Mucosa of rectum (tissue), 2 donors: ENCODE data around the gene ANO1.

Experiments
- H3K27ac ChIP-seq, 2 donors: one replicate each; pipeline ENCODE4 v1.7.0; 2013; ENCODE audit warnings: inconsistent platforms in 2 of 2, low read depth in 2 of 2, low read length in 2 of 2
- H3K27me3 ChIP-seq, 2 donors: one replicate each; pipeline ENCODE4 v1.7.0; 2013; ENCODE audit warnings: low read length in 2 of 2; ENCODE audit not compliant: control insufficient read depth in 2 of 2, insufficient read depth in 2 of 2
- H3K36me3 ChIP-seq, 2 donors: one replicate each; pipeline ENCODE4 v1.7.0; 2013; ENCODE audit warnings: low read length in 2 of 2; ENCODE audit not compliant: control insufficient read depth in 2 of 2, insufficient read depth in 2 of 2
- H3K4me1 ChIP-seq, 2 donors: one replicate each; pipeline ENCODE4 v1.7.0; 2013; ENCODE audit warnings: low read length in 2 of 2, mild to moderate bottlenecking in 1 of 2; ENCODE audit not compliant: control insufficient read depth in 2 of 2, insufficient read depth in 2 of 2
- H3K4me3 ChIP-seq, 2 donors: one replicate each; pipeline ENCODE4 v1.7.0; 2013; ENCODE audit warnings: low read length in 2 of 2
- H3K9ac ChIP-seq, 2 donors: one replicate each; pipeline ENCODE4 v1.7.0; 2013; ENCODE audit warnings: low read length in 2 of 2, low read depth in 1 of 2, mild to moderate bottlenecking in 1 of 2
- H3K9me3 ChIP-seq, 2 donors: one replicate each; pipeline ENCODE4 v1.7.0; 2013; ENCODE audit warnings: low read length in 2 of 2; ENCODE audit not compliant: control insufficient read depth in 2 of 2
- donor health status: healthy.
- donor health status: Normal muscosa, but diverticular disease.

ANO1 gene

DNA sequence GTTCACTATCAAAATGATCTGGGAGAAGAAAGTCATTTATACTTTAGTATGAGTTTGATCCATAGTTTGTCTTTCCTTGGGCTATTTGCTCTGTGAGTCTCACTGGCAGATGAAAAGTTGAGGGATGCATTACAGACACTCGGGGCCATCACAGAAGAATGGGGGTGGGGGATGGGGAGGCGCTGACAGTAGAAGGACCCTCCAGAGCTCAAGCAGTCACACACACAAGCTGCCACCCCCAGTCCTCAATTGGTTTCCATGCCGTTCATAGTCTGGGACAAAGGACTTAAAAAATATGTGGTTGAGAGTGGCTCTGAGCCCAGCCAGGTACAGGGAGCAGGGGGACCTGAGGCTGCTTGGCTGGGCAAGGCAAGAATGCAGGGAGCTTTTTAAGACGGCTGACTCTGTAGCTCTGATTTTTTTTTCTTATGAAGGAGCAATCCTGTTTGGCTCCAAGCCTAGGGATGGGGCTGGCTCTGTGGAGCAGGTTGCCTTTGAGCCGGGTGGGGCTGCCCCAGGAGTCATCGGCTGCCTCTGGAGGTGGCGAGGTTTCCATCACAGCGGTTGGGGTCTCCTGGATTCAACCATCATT, 13.3 kb upstream of the ANO1 start:
- Histone ChIP-seq H3K9ac (no peak overlapping the region), H3K27ac (no peak overlapping the region), H3K9me3 (no peaks in the 10 kb centered on the region), H3K36me3 (no peaks in the 10 kb centered on the region), H3K4me1 (no peaks in the 10 kb centered on the region), H3K27me3 (no peaks in the 10 kb centered on the region), H3K4me3 (no peak overlapping the region)

DNA sequence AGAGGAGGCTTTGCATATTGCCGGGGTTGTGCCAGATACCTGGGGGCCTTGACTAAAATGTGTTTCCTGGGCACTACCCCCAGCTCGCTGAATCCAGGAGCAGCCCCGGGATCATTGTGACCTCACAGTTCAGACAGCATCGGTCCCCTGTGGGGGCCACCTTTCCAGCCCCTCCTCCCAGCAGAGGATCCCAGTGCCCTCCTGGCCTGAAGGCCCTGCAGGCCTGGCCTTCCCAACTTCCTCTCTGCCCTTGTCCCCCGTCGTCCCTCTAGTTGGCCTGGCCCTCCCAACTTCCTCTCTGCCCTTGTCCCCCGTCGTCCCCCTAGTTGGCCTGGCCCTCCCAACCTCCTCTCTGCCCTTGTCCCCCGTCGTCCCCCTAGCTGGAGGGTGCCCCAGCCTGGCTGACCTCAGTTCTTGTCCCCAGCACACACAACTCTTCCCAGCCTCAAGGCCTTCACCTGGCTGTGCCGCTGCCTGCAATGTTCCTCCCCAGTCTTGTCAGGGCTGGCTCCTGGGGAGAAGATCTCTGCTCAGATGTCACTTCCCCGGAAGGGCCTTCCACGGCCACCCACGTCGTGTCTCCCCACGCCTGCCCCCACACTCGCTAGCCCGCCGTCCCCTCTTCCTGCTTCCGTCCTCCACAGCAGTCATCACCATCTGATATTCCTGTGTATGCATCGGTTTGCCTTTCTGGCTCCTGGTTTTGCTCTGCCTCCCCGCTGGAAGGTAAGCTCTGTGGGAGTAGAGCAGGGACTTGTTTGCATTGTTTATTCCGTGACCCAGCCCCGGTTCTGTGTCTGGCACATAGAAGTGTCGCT, 12.6 kb upstream of the ANO1 start:
- Histone ChIP-seq H3K9me3 (no peaks in the 10 kb centered on the region), H3K36me3 (no peaks in the 10 kb centered on the region), H3K4me1 (no peaks in the 10 kb centered on the region)

GRCh38 chr11:70066136-70066520, 12.0 kb upstream of the ANO1 start:
- Histone ChIP-seq H3K4me1 (no peaks in the 10 kb centered on the region), H3K27me3 (no peaks in the 10 kb centered on the region), H3K4me3 (no peak overlapping the region)

More for the DNA sequence above, 12.6 kb upstream of the ANO1 start:
- Histone ChIP-seq H3K4me3 (no peak overlapping the region), H3K9ac (no peak overlapping the region), H3K27ac (no peak overlapping the region), H3K27me3 (no peaks in the 10 kb centered on the region)

GRCh38 chr11:70066628-70067027, 11.5 kb upstream of the ANO1 start:
- Histone ChIP-seq H3K9me3 (no peaks in the 10 kb centered on the region), H3K27ac (no peak overlapping the region), H3K27me3 (no peaks in the 10 kb centered on the region), H3K4me1 (no peaks in the 10 kb centered on the region), H3K9ac (no peak overlapping the region), H3K4me3 (no peak overlapping the region), H3K36me3 (no peaks in the 10 kb centered on the region)

More at GRCh38 chr11:70066136-70066520, 12.0 kb upstream of the ANO1 start:
- H3K9me3 ChIP-seq = no peaks in the 10 kb centered on the region
- H3K36me3 ChIP-seq = no peaks in the 10 kb centered on the region
- H3K9ac ChIP-seq = no peak overlapping the region
- no peak overlapping the region for H3K27ac ChIP-seq

DNA sequence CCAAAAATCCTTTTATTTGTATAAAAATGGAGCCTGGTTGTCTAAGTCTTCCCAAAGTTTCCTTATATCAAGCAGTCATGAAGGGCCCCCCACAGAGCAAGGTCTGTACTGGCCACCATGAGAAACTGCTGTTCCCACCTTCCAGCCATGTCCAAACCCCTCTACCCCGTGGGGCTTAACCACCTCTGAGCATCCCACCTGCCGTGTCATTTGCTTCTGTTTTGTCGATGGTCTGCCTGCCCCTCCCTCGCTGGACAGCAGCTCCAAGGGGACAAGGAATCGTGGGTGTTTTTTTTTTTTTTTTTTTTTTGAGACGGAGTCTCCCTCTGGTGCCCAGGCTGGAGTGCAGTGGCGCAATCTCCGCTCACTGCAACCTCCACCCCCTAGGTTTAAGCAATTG, 11.1 kb upstream of the ANO1 start:
- Histone ChIP-seq H3K4me3 (no peak overlapping the region), H3K27me3 (no peaks in the 10 kb centered on the region), H3K27ac (no peak overlapping the region), H3K36me3 (no peaks in the 10 kb centered on the region), H3K9ac (no peak overlapping the region), H3K9me3 (no peaks in the 10 kb centered on the region), H3K4me1 (no peaks in the 10 kb centered on the region)

- no peaks in the 10 kb centered on the region for H3K4me1 ChIP-seq
- no peak overlapping the region for H3K27ac ChIP-seq
- no peaks in the 10 kb centered on the region for H3K27me3 ChIP-seq
- no peaks in the 10 kb centered on the region for H3K36me3 ChIP-seq
- H3K9ac ChIP-seq = no peak overlapping the region
- H3K9me3 ChIP-seq = no peaks in the 10 kb centered on the region
- H3K4me3 ChIP-seq = no peak overlapping the region
Measured at GRCh38 chr11:70067591-70068341, 10.4 kb upstream of the ANO1 start.

DNA sequence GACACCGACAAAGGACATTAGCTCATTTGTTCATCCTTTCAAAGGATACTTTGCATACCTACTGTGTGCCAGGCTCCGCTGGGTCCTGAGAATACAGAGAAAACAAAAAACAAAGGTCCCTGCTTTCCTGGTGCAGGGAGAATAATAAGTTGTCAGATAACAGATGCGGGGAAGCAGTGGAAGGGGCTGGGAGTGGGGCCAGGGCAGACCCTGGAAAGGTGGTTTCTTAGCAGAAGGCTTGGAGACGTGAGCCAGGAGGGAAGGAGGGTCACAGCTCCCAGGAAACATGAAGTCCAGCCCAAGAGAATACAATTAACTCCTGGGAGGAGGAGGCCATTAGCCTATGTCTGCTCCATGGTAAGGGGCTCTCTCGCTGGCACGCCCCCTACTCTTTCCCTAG, 9.8 kb upstream of the ANO1 start:
- no peaks in the 10 kb centered on the region for H3K36me3 ChIP-seq
- no peak overlapping the region for H3K4me3 ChIP-seq
- H3K27me3 ChIP-seq = no peaks in the 10 kb centered on the region
- no peak overlapping the region for H3K27ac ChIP-seq
- no peak overlapping the region for H3K9ac ChIP-seq
- H3K9me3 ChIP-seq = no peaks in the 10 kb centered on the region
- no peaks in the 10 kb centered on the region for H3K4me1 ChIP-seq

DNA sequence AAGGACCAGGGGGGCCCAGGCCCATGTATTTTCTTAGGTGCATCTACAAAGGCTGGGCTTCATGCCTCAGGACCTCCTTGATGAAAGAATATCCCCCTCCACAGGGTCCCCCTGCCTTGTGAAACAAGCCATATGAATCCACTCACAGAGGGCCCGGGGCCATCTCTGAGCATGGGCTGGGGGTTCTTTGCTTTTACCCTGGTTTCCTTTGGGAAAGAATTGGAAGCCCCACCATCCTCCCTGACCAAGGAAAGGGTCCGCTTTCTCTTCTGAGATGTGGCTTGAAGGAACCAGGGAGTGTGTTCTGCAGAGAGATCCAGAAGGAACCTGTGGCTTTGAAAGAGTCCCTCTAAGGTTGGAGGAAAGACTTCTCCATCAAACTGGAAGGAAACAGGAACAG, 9.2 kb upstream of the ANO1 start:
- H3K9ac ChIP-seq = no peak overlapping the region
- H3K36me3 ChIP-seq = no peaks in the 10 kb centered on the region
- H3K27ac ChIP-seq = no peak overlapping the region
- no peaks in the 10 kb centered on the region for H3K4me1 ChIP-seq
- no peak overlapping the region for H3K4me3 ChIP-seq
- no peaks in the 10 kb centered on the region for H3K9me3 ChIP-seq
- H3K27me3 ChIP-seq = peaks cover 0 to 2% of the 10 kb centered on the region in 2 donors

GRCh38 chr11:70070706-70071105, 7.4 kb upstream of the ANO1 start:
- Histone ChIP-seq H3K4me3 (no peak overlapping the region), H3K27ac (no peak overlapping the region), H3K4me1 (no peaks in the 10 kb centered on the region), H3K36me3 (no peaks in the 10 kb centered on the region), H3K9ac (no peak overlapping the region), H3K9me3 (no peaks in the 10 kb centered on the region), H3K27me3 (peaks cover 0 to 2% of the 10 kb centered on the region in 2 donors)

GRCh38 chr11:70071996-70072395, 6.1 kb upstream of the ANO1 start:
- no peak overlapping the region for H3K4me3 ChIP-seq
- no peak overlapping the region for H3K9ac ChIP-seq
- no peaks in the 10 kb centered on the region for H3K36me3 ChIP-seq
- no peaks in the 10 kb centered on the region for H3K4me1 ChIP-seq
- no peak overlapping the region for H3K27ac ChIP-seq
- H3K27me3 ChIP-seq = peaks cover 0 to 2% of the 10 kb centered on the region in 2 donors
- no peaks in the 10 kb centered on the region for H3K9me3 ChIP-seq
